GM21390 (cell line): ENCODE data around the gene IGLON5.

ENCODE experiments used
- ATAC-seq: cut with Tn5 transposase; IDR thresholded peaks from one replicate; pipeline ENCODE4 v1.9.1; 2021; ENCODE audit not compliant: unreplicated experiment

IGLON5 gene

DNA sequence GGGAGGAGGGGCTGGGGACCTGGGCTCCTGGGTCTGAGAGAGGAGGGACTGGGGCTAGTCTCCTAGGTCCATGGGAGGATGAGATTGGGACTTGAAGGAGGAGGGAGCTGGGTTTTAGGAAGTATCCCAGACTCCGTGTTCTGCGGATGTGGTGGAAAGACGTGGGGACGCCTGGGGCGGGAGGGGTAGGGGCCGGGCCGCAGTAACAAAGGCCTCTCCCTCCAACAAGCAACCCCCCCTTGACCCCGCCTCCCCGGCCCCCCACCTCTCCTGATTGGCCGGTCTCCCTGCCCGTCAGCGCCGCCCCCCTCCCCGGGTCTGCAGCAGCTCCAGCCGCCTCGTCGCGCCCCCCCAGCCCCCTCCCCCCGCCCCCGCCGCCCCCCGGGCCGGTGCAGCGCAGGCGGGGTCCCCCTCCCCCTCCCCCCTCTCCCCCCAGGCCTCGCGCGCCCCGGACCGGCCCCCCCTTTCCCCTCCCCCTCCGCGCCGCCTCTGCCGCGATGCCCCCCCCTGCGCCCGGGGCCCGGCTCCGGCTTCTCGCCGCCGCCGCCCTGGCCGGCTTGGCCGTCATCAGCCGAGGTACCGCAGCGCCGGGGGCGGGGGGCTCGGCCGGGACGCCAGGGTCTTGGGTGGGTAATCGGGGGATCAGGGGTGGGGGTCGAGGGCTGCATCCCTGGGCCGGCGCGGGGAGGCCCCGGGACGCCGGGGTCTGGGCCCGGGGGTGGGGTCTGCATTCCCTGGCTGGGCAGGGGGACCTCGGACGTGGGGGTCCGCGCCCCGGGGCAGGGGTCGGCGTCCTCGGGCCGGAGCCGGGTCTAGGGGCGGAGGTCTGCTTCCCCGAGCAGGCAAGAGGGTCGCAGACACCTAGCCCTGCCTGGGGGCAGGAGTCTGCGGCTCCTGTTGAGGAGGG is at the start of gene IGLON5:
Gene IGLON5 (plus strand): TSS at position 294 of the 907 bp plus-strand sequence. CDS start 204 bp downstream, at position 498.
- ATAC-seq, result no peak

DNA sequence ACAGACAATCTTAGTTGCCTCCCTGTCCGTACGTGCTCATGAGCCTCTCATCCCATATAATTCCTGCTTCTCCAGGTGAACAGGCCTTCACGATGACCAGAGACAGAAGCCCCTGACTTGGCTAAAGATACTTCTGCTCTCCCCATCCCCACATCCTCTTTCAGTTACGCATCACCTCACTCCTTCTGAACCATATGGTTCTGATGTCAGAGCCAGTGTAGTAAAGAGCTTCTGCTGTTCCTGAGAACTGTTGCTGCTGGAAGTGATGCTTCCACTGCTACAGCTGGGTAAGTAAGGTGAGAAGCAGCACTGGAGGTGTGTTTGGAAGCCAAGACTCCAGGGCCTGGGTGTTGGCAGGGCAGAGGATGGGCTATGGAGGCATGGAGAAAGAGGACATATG is 47.6 kb upstream of the IGLON5 start:
- ATAC-seq, result no peak

DNA sequence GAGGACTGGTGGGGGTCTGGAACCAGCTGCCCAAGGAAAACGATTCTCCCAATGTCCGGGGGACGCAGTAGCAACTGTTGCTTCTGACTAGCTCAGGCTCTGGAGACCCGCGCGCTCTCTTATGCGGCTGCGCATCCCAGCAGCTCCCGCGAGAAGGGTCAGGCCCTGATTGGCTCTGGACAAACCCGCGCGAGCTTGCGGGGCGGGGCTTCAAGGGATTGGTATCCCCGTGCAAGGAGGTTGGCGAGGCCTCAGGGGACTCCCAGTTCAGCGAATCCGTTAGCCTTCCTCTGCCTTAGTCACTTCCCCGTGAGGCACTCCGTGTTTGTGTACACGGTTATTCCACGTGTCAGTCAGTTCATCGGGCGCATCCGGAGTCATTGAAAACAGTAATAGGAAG is 40.4 kb upstream of the IGLON5 start:
- no peak for ATAC-seq

DNA sequence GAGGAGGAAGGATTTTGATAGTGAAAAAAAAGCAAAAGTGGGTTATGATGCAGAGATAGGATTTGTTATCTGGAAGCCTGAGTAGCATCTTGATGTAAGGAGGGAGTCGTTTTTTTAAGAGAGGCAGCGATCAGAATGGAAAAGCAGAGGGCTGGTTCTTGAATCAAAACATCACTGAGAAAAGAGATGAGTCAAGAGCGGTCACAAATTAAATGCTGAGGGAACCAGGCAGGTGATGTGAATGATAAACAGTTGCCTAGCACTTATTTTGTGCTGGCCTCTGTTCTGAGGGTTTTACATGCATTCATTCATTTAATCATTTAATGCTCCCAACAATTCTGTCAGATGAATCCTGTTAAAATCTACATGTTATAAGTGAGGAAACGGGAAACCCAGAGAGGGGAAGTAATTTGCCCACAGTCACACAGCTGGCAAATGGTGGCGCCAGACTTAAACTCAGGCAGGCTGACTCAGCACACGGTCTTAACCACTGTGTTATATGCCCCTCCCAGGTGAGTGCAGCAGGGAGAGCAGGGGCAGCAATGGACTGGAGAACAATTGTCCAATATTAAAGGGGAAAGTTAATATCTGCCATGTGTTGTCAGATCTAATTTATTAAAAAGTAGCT is 39.1 kb upstream of the IGLON5 start:
- ATAC-seq, result no peak

DNA sequence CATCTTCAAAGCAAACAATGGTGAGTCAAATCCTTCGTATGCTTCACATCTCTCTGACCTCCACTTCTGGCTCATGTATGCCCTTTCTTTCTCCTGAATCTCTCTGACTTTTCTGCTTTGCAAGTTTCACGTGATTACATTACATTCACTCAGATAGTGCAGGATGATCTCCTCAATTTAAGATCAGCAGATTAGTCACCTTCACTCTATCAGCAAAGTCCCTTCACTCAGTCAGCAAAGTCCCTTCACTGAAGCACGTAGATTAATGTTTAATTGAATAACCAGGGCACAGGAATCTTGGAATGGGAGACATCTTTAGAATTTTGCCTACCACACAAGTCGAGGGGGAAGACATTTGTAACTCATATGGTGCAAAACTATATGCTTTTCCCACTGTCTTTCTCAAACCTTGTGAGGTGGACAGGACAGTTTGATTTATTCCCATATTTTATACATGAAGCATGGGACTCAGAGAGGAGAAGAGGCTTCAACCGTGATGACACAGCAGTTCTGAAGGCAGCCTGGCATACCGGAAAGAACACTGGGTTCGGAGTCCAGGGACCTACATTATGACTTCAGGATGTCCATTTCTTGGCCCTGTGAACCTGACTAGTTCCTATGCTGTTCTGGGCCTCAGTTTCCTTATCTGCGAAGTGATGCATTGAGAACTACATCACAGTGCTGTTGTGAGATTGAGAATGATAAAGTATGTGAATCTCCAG is 37.2 kb upstream of the IGLON5 start:
- no peak for ATAC-seq

DNA sequence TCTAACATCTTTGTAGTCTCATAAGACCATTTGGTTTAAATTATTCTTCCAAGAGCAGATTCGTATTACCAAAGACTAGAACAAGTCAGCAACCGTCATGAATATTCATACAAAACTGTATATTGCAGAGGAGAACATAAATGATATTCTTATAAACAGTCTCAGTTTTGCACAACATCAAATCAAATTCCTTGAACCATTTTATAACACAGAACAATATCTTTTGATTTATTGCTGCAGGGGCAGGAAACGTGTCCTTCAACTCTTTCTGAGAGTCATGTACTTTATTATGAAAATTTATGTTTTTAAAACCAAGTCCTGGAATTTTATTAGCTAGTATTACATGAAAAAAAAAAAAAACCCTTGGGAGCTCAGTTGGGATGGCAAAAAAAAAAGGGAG is 34.3 kb upstream of the IGLON5 start:
- ATAC-seq, result no peak

DNA sequence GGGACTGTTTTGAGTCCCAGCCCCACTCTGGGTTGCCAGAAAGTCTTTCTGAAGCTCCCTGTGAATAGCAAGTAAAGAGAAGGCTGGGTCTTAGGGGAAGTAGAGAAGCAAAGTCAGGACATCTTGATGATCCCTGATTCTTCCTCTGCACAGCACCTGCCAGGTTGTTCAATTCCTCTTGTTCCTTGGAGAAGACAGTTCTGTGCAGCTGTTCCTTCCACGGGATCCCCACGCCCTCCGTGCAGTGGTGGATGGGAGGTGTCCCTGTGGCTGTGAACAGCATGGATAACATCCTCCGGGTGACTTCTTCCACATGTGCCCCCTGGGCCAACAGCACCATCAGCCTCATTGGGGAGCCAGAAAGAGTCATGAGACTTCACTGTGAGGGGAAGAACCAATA is 29.1 kb upstream of the IGLON5 start:
- ATAC-seq, result no peak

DNA sequence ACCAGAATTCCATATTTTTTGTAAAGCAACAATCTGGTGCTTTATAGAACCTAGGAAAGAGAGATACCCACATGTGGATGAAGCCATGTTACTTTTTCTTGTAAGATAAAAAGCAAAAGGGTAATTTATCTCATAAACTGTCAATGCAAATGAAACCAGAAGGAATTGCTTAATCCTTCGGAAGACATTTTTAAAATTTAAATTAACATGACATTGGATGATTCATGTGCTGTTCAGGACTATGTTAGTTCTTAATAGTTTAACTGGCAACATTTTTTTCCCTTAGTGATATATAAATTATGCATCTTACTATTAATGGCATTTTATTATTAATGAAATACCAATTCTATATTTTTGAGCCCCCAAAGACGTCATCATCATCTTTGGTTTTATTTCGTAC is 25.8 kb upstream of the IGLON5 start:
- ATAC-seq, result no peak

DNA sequence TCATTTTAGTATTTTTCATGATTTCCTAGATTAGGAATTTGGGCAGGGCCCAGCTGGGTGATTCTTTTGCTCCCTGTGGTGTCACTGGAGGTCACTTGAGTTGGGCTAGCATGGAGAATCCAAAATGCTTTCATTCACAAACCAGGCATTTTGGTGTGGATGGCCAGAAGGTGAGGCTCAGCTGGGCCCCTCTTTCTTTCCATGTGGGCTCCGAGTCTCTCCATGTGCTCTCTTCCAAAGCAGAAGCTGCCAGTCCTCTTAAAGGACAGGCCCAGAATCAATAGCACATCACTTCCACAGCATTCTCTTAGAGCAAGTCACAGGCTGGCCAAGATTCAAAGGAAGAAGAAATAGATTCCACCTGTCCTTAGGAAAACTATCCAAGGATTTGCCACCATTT is 21.8 kb upstream of the IGLON5 start:
- no peak for ATAC-seq

DNA sequence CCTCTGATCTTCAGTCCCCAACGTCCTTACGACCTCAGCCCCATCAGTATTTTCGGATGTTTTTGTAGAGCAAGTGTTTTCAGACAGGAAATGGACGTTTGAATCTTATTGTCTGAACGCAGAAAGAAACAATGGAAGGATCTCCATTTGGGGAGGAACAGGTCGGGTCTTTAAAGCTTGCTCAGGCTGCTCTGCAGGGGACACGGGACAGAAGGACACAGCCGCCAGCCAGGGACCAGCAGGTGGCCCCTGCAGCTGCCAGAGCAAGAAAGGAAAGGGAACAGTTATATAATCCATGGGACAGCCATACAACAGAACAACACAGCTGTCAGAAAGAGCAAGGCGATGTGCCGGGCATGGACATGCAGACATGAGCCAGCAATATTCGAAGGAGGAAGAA is 18.5 kb upstream of the IGLON5 start:
- ATAC-seq, result no peak

DNA sequence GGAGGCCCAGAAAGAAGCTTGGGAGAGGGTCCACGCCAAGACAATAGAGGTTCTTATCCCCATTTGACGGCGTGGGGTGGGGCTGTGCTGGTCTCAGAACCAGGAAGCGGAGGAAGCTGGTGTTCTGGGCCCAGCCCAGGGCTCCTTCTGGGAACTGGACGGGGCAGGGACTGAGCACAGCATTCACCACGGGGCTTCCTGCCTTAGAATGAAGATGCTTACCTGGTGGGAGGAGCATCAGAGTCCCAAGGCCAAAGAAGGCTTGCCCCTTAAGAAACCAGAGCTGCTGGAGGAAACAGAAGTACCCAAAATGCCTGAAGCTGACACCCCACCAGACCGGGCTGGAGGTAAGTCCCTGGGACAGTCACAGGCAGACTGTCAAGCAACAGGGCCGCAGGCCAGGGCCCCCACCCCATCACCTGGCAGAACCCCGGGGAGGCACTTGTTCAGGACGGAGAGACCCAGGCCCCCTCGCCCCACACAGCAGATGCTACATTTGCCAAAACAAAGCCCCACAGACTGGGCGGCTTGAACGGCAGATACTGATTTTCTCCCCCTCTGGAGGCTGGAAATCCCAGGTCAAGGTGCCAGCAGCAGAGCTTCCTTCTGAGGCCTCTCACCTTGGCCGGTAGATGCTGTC is 17.8 kb upstream of the IGLON5 start:
- no peak for ATAC-seq

DNA sequence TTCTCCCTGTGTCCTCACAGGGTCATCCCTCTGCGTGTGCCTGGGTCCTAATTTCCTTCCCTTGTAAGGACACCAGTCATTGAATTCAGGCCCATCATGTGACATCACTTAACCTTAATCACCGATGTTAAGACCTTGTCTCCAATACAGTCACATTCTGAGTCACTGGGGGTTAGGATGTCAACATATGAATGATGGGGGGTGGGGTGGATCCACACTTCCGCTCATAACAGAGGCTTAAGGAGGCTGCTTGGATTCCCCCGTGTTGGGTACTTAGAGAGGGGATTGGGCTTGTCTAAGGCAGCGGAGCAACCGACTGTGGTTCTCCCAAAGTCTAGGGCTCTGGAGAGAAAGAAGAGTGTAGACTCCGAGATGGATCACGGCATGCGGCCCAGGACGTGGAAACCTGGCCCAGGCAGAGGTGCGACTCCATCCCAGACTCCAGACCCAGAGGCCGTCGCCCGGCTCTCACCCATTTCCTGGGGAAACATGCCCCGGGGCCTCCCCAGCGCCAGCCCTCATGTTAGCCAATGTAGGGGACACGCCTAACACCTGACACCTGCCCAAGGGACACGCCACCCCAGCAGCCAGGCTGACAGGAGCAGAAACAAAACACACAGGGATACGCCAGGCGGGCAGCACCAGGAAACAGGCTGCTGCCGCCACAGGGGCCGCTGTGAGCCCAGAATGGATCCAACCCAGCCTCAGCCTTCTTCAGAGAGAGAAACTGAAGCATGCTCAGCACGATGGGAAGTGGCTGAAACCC is 17.1 kb upstream of the IGLON5 start:
- no peak for ATAC-seq

DNA sequence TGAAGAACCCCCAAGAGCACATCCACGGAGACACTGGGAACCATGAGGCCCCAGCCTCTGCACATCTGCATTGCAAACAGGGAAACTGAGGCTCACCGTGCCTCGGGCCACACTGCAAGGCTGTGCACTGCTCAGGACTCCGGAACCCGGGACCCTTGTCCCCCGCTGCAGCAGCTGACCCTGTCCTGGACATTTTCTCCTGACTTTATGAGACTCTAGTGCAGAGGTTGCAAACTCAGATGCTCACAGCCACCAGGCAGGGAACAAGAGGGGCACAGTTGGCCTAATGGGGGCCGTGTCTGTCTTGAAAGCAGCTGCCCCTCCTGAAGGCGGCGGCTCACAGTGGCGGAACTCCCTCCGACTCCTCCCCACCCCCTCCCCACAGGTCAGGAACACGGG is 16.5 kb upstream of the IGLON5 start:
- no peak for ATAC-seq

DNA sequence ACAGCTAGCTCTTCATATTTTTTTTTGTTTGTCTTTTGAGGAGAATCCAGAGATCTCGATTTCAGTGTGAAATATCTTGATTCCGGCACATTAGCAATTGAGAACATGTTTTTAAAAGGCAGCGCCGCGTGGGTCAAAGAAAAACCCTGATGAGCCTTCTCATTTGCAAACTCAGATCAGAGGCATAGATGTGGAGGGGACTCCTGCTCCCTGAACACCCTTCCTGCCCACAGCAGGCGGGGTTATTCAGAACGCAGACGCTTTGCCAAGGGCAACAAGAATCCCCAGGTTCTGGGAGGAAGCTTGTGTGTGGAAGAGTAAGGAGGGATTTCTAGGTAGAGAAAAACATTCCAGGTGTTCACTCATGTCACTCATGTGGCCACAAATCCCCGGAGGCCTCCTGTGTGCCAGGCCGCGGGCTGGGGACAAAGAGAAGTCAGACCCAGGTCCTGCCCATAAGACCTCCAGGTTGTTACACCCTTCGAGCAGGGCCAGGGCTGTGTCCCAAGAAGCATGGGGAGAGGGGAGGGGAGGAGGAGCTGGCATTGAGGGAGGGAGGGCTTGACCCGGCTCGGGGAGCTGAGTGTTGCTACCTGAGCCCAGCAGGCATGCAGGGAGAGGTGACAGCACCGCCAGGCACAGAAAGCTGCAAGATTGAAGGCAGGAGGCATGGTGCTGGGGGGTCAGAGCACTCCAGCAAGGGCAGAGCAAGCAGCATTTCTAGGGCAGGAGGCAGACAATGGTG is 15.9 kb upstream of the IGLON5 start:
- no peak for ATAC-seq

DNA sequence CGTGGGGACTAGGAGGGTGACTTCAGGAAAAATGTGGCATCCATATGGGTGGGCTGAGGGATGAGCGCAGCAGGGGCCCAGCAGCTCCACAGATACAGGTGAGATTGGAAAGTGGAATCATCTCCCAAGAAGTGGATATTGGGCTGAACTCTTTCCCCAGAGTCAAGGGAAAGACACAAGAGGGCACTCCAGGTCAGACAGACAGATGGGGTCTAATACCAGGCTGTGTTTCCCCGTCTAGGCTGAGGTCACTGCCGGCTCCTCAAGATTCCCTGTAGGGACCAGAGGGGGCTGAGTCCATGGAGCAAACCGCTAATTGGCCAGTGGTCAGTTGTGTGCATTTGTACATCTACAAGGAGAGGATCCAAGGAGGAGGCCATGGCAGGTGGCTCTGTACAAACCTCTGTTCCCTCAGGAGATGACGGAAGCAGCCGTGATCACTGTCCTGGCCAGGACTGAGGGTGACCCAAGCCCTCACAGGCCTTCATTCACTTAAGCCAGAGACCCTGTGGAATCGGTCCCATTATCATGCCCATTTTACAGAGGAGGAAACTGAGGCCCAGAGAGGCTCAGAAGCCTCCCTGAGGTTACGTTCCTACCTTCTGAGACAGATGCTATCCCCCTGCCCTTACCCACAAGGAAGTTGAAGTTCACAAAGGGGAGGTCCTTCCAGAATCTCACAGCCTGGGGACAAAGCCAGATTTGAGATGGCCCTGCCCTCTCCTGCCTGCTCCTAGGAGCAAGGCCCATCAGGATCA is 14.9 kb upstream of the IGLON5 start:
- ATAC-seq, result no peak

DNA sequence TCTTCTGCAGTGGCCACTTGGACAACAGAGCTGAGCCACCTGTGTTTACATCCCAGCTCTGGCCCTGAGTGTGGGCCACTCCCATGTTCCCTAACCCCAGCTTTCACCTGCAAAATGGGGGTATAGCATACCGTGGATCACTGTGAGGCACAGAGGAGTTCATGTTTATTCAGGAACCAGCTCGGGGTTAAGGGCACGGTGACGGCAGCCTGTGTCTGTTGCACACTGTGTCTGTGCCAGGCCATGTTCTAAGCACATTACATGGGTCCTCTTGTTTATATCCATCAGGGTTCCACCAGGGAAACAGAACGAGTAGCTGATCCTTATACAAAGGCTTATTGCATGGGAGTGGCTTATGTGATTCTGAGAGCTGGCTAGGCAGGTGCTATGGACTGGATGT is 14.0 kb upstream of the IGLON5 start:
- no peak for ATAC-seq

DNA sequence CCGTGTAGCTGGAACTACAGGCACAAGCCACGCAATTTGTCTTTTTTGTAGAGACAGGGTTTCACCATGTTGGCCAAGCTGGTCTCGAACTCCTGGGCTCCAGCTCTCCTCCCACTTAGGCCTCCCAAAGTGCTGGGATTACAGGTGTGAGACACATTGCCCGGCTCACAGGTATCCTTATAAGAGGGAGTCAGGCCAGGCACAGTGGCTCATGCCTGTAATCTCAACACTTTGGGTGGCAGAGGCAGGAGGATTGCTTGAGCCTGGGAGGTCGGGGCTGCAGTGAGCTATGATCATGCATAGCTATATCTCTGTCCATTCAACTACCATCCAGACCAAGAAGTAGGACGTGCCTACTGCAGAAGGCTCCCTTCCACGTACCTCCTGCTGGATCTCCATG is 10.2 kb upstream of the IGLON5 start:
- ATAC-seq, result no peak

DNA sequence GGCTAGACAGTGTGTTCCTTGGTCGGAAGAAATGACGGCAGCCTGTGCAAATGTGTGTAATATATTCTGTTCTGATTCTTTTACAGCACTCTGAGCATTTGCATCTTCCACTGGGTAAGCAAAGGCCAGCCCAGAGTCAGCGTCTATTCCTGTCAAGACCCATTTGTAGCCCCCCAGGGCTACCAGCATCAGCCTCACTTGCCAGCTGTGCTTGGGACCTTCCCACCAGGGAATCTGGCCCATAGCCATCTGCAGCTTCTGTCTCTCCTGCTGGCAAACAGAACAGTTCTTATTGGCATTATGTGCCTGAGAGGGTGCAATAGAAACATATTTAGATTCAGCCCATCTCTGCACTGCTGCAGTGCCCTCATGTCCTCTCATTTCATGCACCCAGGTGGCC is 6.0 kb upstream of the IGLON5 start:
- no peak for ATAC-seq

DNA sequence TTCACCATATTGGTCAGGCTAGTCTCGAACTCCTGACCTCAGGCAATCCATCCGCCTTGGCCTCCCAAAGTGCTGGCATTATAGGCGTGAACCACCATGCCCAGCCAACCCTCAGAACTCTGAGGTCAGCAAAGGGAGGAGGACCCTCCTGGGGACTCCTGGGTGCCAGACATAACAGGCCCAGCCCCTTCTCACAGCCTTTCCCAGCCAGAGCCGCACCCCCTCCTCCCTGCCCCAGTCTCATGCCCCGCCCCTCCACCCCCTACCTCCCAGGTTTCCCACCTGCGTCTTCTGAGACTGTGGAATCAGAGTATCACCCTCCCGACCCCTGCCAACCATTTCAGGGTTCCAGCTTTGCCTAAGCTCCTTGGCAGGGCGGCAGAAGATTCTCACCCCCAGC is 5.2 kb downstream of the IGLON5 start:
- ATAC-seq, result no peak
